Muscle of arm (tissue), 12 donors: ENCODE measurements around the gene FIGNL1. TPM values are rescaled to one million over a fixed set of nuclear protein-coding genes. Genes with fewer than 3 reads are reported as not detected.

Source experiments
- DNase-seq: peaks from one replicate; pipeline ENCODE4 v3.0.0-alpha.2; 2013
- polyA plus RNA-seq, 12 donors: library from polyadenylated mRNA; unstranded; fragments of 120-200 nt; gene quantifications; one replicate each; pipeline ENCODE4 v1.2.1, GENCODE V29; 2013; ENCODE audit not compliant: insufficient read length in 12 of 12

Gene FIGNL1
- polyA plus RNA-seq, 12 donors: 11.2 to 31.0 (median 20.0) TPM; not detected in 1

DNA sequence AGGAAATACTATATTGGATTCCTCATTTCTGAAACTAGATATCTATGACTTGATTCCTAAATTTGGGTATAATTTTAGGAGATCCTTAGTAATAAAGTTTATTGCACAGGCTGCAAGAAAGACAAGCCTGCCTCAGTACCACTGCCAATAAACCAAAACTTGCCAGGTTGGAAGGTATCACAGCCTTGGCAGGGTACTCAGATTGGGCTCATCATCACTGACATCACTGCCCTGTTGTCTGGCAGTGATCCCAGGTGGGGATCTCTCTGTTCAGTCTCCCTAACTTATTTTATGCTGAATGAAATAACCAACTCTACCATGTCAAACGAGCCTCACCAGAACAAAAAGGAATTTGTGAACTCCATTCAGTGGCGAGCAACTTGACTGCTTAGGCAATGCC lies 18.8 kb downstream of the FIGNL1 start:
- no peak for DNase-seq

- DNase-seq: no peak
Observed at GRCh38 chr7:50428911-50429310, 21.2 kb downstream of the FIGNL1 start.

DNA sequence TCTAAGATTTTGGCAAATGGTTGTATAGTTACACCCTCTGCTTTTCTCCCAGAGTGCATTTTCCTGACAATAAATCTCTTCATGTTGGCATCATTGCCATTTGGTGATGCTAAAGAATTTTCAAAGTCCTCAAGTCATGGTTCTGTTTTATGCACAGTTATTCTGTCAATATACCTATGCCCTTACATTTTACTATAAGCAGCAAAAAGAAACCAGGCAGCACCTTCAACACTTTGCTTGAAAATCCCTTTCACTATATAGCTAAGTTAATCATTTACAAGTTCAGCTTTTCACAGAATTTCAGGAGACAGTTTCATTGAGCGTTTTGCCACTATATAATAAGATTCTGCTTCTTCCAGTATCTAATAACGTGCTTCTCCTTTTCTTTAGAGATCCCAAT lies 22.6 kb downstream of the FIGNL1 start:
- no peak for DNase-seq

DNA sequence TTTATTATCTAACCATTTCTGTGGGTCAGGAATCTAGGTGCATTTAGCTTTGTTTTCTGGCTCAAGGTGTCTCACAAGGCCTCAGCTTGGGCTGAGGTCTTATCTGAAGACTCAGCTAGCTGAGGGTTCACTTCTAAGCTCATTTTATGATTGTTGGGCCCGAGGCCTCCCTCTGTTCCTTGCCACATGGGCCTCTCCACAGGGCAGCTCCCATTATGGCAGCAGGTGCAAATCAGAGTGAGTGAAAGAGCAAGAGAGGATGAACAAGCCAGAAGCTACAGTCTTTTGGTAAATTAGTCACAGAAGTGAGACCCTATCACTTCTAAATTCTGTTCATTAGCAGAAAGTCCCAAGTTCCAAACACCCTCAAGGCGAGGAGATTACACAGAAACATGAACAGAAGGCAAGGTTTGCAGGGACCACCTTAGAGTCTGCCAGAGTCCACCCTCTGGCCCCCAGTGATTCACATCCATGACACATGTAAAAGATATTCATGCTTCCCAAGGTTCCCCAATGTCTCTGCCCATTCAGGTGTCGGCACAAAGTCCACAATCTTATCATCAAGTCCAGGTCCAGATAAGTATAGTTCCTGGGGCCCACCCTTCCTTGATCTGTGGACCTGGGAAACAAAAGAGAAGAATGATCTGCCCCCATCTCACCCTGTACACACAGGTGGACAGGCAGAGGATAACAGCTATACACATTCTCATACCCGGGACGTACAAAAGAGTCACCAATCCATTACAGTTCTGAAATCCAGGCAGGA lies 23.7 kb downstream of the FIGNL1 start:
- DNase-seq: no peak

GRCh38 chr7:50425318-50425717 lies 24.8 kb downstream of the FIGNL1 start:
- no peak for DNase-seq

- DNase-seq: no peak
Observed at GRCh38 chr7:50423860-50424259, 26.3 kb downstream of the FIGNL1 start.

GRCh38 chr7:50422858-50423257 lies 27.3 kb downstream of the FIGNL1 start:
- no peak for DNase-seq

DNA sequence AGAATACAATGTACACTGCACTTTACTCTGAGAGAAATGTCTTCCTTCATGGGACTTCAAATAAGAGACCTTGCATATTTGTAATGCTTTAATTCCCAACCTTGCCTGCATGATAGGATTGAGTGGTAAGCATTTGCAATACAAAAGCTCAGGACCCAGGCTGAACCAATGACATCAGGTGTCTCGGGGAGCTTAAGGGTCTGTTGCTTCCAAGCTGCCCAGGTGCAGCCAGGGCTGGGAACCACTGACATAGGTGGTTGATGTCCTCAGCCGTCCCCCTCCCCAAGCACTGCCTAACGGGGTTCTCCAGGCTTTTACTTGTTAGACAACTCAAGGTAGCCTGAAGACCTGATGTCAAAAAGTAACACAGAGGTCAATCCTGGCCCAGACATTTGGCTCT lies 29.1 kb downstream of the FIGNL1 start:
- DNase-seq: no peak

DNA sequence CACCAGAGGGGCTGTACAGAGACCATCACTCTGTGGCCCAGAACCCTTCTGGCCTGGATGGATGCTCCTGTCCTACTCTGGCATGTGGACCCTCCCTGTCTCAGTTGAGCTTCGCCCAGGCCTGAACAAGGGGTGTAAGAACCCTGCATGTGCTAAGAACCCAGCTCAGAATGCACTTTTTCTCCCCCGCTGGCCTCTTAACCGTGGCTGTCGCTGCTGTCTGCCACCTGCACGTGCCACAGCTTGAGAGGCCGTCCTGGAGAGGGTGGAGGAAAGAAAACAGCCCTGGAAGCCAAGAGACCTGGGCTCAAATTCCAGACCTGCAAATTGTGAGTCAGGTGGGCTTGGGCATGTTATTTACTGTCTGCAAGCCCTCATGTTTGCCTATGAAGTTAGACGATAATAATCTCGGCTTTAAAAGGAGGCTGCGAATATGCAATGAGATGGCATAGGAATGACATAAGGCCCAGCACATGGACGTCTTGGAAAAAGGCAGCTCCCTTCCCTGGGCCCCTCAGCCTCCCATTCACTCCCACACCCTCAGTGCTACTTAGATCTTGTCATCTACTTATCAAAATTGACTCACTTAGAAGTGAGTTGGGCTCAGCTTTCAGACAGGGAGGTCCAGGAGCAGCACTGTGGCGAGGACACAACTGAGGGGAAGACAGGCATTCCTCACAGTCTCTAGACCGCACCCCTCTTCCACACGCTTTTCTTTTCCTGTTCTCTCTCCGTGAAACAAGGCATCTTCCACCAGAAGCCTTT lies 31.4 kb downstream of the FIGNL1 start:
- no peak for DNase-seq

- peak; percentile 44 for DNase-seq
Observed at GRCh38 chr7:50418086-50418515, 32.0 kb downstream of the FIGNL1 start.

DNA sequence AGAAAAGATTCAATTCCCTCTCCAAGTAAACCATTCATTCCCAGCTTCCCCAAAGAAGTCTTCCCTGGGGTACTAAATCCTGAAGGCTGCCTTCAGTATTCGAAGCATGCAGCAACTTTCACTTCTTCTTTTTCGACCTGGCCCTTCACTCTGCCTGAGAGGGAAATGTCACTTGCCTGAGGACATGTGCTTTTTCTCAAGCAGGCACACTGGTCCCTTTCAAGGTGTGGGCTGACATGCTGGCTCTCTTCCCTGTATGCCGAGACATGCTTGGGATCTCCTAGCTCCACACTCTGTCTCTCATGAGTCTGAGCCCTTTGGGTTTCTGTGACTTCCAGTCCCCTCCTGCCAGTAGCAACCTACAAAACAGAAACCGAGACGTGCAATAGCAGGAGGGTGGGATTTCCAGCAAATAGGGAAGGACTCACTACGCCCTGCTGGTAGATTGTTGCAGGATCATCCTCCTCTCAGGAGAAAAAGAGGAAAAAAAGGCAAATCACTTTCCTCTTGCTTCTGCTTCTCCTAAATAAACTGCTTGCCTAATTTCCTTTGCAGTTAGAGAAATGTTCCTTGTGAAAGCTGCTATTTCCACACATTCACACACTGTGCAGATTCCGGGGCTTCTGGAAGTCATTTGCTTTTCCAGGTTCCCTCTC lies 33.5 kb downstream of the FIGNL1 start:
- DNase-seq: no peak

DNA sequence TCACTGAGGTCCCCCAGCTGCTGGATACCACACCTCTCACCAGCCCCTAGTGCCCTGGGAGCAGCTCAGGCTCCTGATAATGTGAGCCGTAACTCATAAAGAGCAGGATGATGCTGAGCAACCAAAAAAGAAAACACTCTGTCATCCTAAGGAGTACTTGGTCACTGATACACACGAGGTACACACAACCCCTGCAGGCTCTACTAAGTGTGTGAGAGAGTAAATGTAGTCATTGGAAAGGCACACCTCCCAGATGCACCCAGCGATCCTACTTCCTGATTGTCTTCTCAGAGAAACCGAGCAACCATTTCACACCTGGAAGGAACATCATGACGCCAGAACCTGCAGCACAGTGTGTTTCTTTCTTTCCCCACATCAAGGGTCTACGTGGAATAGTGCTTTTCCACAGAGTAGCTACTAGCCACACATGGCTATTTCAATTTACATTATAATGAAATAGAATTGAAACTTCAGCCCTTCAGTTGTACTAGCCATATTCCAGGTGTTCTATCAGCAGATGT lies 34.2 kb downstream of the FIGNL1 start:
- no peak for DNase-seq

- DNase-seq: no peak
Observed at GRCh38 chr7:50413561-50413960, 36.6 kb downstream of the FIGNL1 start.

DNA sequence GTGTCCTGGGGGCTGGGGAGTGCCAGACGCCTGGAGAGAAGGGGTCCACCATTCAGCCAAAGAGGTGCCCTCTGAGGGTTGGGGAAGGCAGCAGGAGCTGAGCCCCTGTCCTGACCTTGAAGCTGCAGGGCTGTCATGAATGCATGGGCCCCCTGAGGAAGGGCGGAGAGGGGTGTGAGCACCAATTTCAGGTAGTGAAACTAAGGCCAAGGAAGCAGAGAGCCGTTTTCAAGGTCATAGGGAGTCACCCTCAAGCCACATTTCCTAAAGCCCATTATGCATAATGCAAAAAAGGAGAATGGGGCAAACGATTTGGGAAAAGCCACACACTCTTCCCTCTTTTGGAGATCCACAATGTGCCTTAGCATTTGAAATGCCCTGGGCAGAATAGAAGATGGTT lies 37.2 kb downstream of the FIGNL1 start:
- no peak for DNase-seq

- DNase-seq: no peak
Observed at GRCh38 chr7:50411332-50411731, 38.8 kb downstream of the FIGNL1 start.

- DNase-seq: no peak
Observed at GRCh38 chr7:50409856-50410745, 40.0 kb downstream of the FIGNL1 start.

- DNase-seq: no peak
Observed at GRCh38 chr7:50406935-50407334, 43.2 kb downstream of the FIGNL1 start.

DNA sequence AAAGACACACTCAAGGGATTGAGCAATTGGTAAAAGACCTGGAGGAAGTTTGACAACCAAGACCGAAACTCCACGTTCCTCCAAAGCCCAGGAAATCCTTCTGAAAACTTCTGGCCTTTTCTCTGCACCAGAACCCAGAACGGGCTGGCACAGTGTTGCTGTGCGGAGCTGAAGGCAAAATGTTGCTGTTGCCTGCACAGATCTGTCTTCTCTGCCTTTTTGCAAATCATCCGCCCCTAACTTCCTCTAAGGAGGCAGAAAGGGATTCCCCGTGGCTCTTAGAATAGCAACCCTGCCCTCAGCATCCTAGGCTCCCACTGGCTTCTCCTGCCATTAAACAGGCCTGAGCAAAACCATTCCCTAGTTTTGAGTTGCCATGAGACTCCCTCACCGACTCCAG lies 44.9 kb downstream of the FIGNL1 start:
- no peak for DNase-seq

DNA sequence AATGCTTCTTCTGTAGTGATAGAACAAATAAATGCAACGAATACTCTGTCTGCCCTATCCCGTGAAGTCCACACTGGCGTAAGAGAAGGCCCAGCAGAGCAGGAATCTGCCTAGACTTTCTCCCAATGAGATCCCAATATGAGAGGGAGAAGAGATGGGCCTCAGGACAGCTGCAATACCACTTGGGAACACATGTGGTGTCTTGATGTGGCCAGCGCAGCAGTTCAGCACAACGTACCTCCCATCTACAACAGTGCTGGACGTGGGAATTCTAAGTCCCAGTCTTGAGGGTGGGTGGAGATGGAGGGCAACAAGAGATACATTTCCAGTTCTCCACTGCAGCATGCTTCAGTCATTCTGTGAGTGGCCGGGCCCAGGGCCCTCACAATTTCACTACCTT lies 45.8 kb downstream of the FIGNL1 start:
- DNase-seq: no peak

DNA sequence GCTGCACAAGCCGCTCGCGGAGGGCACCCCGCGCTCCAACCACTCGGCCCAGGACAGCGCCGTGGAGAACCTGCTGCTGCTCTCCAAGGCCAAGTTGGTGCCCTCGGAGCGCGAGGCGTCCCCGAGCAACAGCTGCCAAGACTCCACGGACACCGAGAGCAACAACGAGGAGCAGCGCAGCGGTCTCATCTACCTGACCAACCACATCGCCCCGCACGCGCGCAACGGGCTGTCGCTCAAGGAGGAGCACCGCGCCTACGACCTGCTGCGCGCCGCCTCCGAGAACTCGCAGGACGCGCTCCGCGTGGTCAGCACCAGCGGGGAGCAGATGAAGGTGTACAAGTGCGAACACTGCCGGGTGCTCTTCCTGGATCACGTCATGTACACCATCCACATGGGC lies 50.0 kb downstream of the FIGNL1 start:
- no peak for DNase-seq

GRCh38 chr7:50399635-50400034 lies 50.5 kb downstream of the FIGNL1 start:
- DNase-seq: no peak

DNA sequence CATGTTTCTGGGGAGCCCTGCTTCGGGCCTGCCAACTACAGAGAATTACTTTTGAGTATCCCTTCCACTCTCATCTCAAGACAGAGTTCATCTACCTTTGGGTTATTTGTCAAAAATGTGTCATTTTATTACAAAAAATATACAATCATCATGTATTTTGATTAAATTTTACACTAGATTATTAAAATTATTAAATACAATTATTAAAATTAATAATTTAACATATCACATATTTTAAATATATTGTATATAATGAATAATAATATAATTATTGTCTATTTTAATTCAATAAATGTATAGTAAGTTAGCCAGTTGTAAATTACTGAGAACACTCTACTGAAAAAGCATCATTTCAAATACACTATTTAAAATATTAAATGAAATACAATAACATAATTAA lies 50.9 kb downstream of the FIGNL1 start:
- DNase-seq: no peak
